A549 (cell line): Measurements from ENCODE around the gene PRDM10. TPM values are rescaled to one million over a fixed set of nuclear protein-coding genes. Genes with fewer than 3 reads are reported as not detected.

Experiments used
- ATAC-seq, 2 experiments: fragments of 200-7000 bp in 1 of 2; fragments of >200 bp in 1 of 2; cut with Nextera tagmentation in 1 of 2; cut with Tn5 transposase in 1 of 2; 3 replicates each; pipeline versions ENCODE4 v1.8.0 to v1.9.1; 2018 to 2020; ENCODE audit warnings: mild to moderate bottlenecking in 1 of 2, moderate library complexity in 1 of 2
- CTCF ChIA-PET: fragments of 300-600 bp; sonication (Branson Sonifier 250); formaldehyde crosslinking; extraction: SDS; loops from one replicate; lab custom pipeline; 2021; ENCODE audit warnings: antibody characterized with exemption, inconsistent platforms; lab: Yijun Ruan, JAX
- POLR2A ChIA-PET: fragments of 350-600 bp; formaldehyde crosslinking; extraction: SDS; loops from one replicate; lab custom pipeline; 2021; ENCODE audit warnings: antibody characterized with exemption, inconsistent platforms; lab: Yijun Ruan, JAX
- DNase-seq, 2 experiments: peaks; one replicate each; pipeline versions ENCODE4 v3.0.0 to v3.0.0-alpha.2; 2011 to 2016; ENCODE audit warnings: low read depth in 1 of 2, low spot score in 1 of 2
- FAIRE-seq: peaks from 2 replicates; lab custom pipeline; 2011; peaks lifted over from hg19 to GRCh38; lab: Jason Lieb, UNC
- H3K27ac ChIP-seq, 2 experiments: fragments of >200 bp; sonication (Bioruptor Twin); formaldehyde crosslinking; 3 replicates each; pipeline ENCODE4 v1.5.1; 2016 to 2017
- H3K4me1 ChIP-seq: fragments of >200 bp; sonication (Bioruptor Twin); formaldehyde crosslinking; 3 replicates; pipeline ENCODE4 v1.6.1; 2016
- H3K4me2 ChIP-seq: fragments of >200 bp; sonication (Bioruptor Twin); formaldehyde crosslinking; 3 replicates; pipeline ENCODE4 v1.6.1; 2016
- H3K4me3 ChIP-seq: fragments of >200 bp; sonication (Bioruptor Twin); formaldehyde crosslinking; 3 replicates; pipeline ENCODE4 v1.5.1; 2016
- H3K9me3 ChIP-seq: fragments of >200 bp; sonication (Bioruptor Twin); formaldehyde crosslinking; 3 replicates; pipeline ENCODE4 v1.6.1; 2016
- CBX8 ChIP-seq: fragments of 200-600 bp; sonication (generic); IDR thresholded peaks from 2 replicates; pipeline ENCODE4 v1.6.1; 2016
- CHD4 ChIP-seq: fragments of 200-600 bp; sonication (generic); IDR thresholded peaks from 2 replicates; pipeline ENCODE4 v1.6.1; 2016; ENCODE audit warnings: antibody characterized with exemption, mild to moderate bottlenecking, borderline replicate concordance
- EHMT2 ChIP-seq: fragments of 200-600 bp; sonication (generic); IDR thresholded peaks from 2 replicates; pipeline ENCODE4 v1.6.1; 2016; ENCODE audit warnings: antibody characterized with exemption, low read depth, mild to moderate bottlenecking, moderate library complexity
- FOSL2 ChIP-seq, 2 experiments: fragments of 450-650 bp in 1 of 2; fragments of >200 bp in 1 of 2; sonication (Bioruptor Twin) in 1 of 2; formaldehyde crosslinking; IDR thresholded peaks; 2 replicates each; pipeline versions ENCODE4 v1.5.0 to v1.6.1; 2016 to 2020; ENCODE audit warnings: mild to moderate bottlenecking in 1 of 2, moderate library complexity in 1 of 2
- GATA3 ChIP-seq: IDR thresholded peaks from 2 replicates; pipeline ENCODE4 v1.6.1; 2012; ENCODE audit warnings: borderline replicate concordance
- HOXB13 ChIP-seq: fragments of 250-450 bp; sonication (Bioruptor Pico); IDR thresholded peaks from 2 replicates; pipeline ENCODE4 v1.5.0; 2020; ENCODE audit warnings: low read depth, mild to moderate bottlenecking, moderate library complexity
- JUN ChIP-seq, 2 experiments: fragments of >200 bp; sonication (Bioruptor Twin); formaldehyde crosslinking; IDR thresholded peaks; 2 replicates in 1 of 2; 3 replicates in 1 of 2; pipeline ENCODE4 v1.6.1; 2016 to 2017
- MAFK ChIP-seq: fragments of 450-650 bp; IDR thresholded peaks from 2 replicates; pipeline ENCODE4 v1.6.1; 2014; ENCODE audit not compliant: partially characterized antibody
- MYC ChIP-seq: IDR thresholded peaks from 2 replicates; pipeline ENCODE4 v1.6.1; 2012; ENCODE audit warnings: mild to moderate bottlenecking, inconsistent platforms, low read length, improper control_type of control experiment, borderline replicate concordance
- NFE2L2 ChIP-seq: fragments of 150-350 bp; conservative IDR thresholded peaks from 2 replicates; pipeline ENCODE4 v1.6.1; 2014; ENCODE audit warnings: low read length
- NR3C1 ChIP-seq: fragments of >200 bp; sonication (Bioruptor Twin); formaldehyde crosslinking; IDR thresholded peaks from 3 replicates; pipeline ENCODE4 v1.6.1; 2017
- POLR2A ChIP-seq: IDR thresholded peaks from 2 replicates; pipeline ENCODE4 v1.6.1; 2012; ENCODE audit warnings: mild to moderate bottlenecking, low read length
- POLR2AphosphoS2 ChIP-seq: conservative IDR thresholded peaks from 2 replicates; pipeline ENCODE4 v1.6.1; 2012; ENCODE audit warnings: low read length, improper control_type of control experiment, inconsistent platforms
- RAD21 ChIP-seq, 2 experiments: fragments of >200 bp in 1 of 2; sonication (Bioruptor Twin) in 1 of 2; formaldehyde crosslinking in 1 of 2; IDR thresholded peaks in 1 of 2; conservative IDR thresholded peaks in 1 of 2; 2 replicates in 1 of 2; 3 replicates in 1 of 2; pipeline ENCODE4 v1.6.1; 2012 to 2018; ENCODE audit warnings: inconsistent platforms in 1 of 2
- RARB ChIP-seq: fragments of 250-450 bp; sonication (Bioruptor Pico); IDR thresholded peaks from 2 replicates; pipeline ENCODE4 v1.8.0; 2021; ENCODE audit warnings: mild to moderate bottlenecking, moderate library complexity
- RCOR1 ChIP-seq: fragments of 150-350 bp; IDR thresholded peaks from 2 replicates; pipeline ENCODE4 v1.6.1; 2014; ENCODE audit warnings: antibody characterized with exemption, low read length, low read depth
- RFX5 ChIP-seq: fragments of 450-650 bp; IDR thresholded peaks from 2 replicates; pipeline ENCODE4 v1.7.1; 2014; ENCODE audit warnings: antibody characterized with exemption, mild to moderate bottlenecking, moderate library complexity
- RNF2 ChIP-seq: fragments of 200-600 bp; sonication (generic); IDR thresholded peaks from 2 replicates; pipeline ENCODE4 v1.6.1; 2016; ENCODE audit warnings: low read depth, mild to moderate bottlenecking, antibody characterized with exemption, moderate library complexity, borderline replicate concordance
- ZFP36 ChIP-seq: fragments of 450-650 bp; IDR thresholded peaks from 2 replicates; pipeline ENCODE4 v1.6.1; 2014; ENCODE audit warnings: borderline replicate concordance; ENCODE audit not compliant: partially characterized antibody
- WGBS: methylation state at CpG from one replicate; pipeline ENCODE4 v1.1.6; 2017; ENCODE audit errors: missing lambda C conversion rate; 5-methylcytosine and 5-hydroxymethylcytosine counted together
- polyA plus RNA-seq, 4 experiments: library from polyadenylated mRNA; depleted of rRNA in 3 of 4; stranded (reverse); fragments of >200 nt; fragmentation: RNase III in 1 of 4; extraction: RNeasy Plus Mini Kit Qiagen cat#74134 plus additional on column Dnase treatment in 1 of 4; gene quantifications; 2 replicates in 3 of 4; 3 replicates in 1 of 4; pipeline ENCODE4 v1.2.3, GENCODE V29; 2011 to 2017
- TF ChIP-seq, protein P1 (sequence below): fragments of 150-350 bp; IDR thresholded peaks from 2 replicates; pipeline ENCODE4 v1.6.1; 2014; ENCODE audit warnings: low read depth, mild to moderate bottlenecking, low read length
- TF ChIP-seq, protein P2 (sequence below): fragments of 250-450 bp; sonication (Bioruptor Pico); IDR thresholded peaks from 2 replicates; pipeline ENCODE4 v1.5.0; 2021; ENCODE audit warnings: mild to moderate bottlenecking, moderate library complexity, borderline replicate concordance
- TF ChIP-seq, protein P3 (sequence below): fragments of >200 bp; sonication (Bioruptor Twin); formaldehyde crosslinking; IDR thresholded peaks from 3 replicates; pipeline ENCODE4 v1.5.1; 2016

Gene PRDM10
- polyA plus RNA-seq, 2 of the 4 experiments (the other 2 are of a cell fraction), result 3.1 to 4.0 TPM

DNA sequence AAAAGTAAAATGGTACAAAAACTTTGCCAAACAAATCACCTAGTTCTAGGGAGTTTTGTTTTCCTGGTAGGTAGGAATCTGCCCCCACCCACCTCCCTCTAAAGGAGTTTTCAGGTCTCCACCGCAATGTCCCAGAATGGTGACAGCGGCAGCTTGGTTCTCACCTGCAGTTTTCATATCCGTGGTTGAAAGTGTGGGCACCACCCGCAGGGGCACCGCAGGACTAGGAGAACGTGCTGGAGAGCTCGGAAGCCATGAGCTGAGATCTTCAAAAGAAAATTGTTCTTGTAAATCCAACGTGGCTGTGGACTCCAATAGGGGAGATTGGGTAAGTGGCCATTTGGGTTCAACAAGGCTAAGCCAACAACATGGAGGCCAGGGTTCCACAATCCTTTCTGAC lies 118.1 kb downstream of the PRDM10 start:
- Histone ChIP-seq H3K4me3 (no peak overlapping the region), H3K4me2 (no peak overlapping the region), H3K9me3 (no peaks in the 10 kb centered on the region), H3K27ac (no peak overlapping the region), H3K4me1 (no peaks in the 10 kb centered on the region)
- no peak for DNase-seq
- WGBS, result 84% methylated on average over 8 of the region's 8 CpGs
- ChIA-PET POLR2A (no interaction called here), CTCF (interaction anchor here (1.2 kb wide), 2 partner anchors 11 to 99 kb away, joined by 5 read pairs; no protein-coding TSS in a partner anchor)
- ATAC-seq, result no peak
- TF ChIP-seq POLR2A, result no peak
- no peak for TF ChIP-seq MAFK
- no peak for TF ChIP-seq RCOR1
- TF ChIP-seq, protein P1, sequence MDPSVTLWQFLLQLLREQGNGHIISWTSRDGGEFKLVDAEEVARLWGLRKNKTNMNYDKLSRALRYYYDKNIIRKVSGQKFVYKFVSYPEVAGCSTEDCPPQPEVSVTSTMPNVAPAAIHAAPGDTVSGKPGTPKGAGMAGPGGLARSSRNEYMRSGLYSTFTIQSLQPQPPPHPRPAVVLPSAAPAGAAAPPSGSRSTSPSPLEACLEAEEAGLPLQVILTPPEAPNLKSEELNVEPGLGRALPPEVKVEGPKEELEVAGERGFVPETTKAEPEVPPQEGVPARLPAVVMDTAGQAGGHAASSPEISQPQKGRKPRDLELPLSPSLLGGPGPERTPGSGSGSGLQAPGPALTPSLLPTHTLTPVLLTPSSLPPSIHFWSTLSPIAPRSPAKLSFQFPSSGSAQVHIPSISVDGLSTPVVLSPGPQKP, result no peak
- no peak for TF ChIP-seq NFE2L2
- TF ChIP-seq CBX8, result no peak
- no peak for TF ChIP-seq FOSL2 (IDR thresholded peaks at IDR 0.05)
- TF ChIP-seq FOSL2 (CRISPR knock-in tag; IDR thresholded peaks at IDR 0.05), result no peak
- TF ChIP-seq RFX5, result no peak
- no peak for TF ChIP-seq RARB (CRISPR knock-in tag)
- no peak for TF ChIP-seq ZFP36
- TF ChIP-seq RNF2, result no peak
- no peak for FAIRE-seq

DNA sequence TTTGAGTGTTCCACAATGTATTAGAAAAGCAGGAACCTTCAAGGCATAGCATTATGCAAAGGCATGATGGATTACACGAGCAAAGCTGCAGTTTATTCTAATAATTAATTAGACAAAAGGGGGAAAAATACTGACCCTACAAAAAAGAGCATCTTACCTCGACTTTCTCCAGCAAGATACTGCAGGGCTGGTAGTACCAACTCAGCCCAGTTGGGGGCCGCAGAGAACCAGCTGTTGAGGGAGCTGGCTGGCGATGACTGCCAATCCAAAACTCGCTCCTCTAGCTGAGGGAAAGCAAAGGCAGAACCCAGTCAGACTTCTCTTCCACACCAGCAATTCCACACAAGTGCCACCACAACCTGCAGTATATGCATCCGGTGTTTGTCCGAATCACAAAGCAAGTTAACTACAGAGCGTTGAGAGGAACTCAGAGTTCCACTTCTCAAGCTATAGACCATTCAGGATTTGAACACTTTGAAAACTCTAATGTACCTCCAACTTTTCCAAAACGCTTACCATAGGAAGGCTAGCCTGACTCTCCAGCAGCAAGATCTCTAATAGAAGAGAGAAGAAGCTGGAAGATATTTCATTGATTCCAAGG lies 121.0 kb downstream of the PRDM10 start:
- H3K4me3 ChIP-seq, result no peak overlapping the region
- no peak overlapping the region for H3K4me2 ChIP-seq
- POLR2A ChIA-PET, result interaction anchor here (1.0 to 1.2 kb wide), 3 partner anchors 14 to 250 kb away, joined by 3 read pairs; no protein-coding TSS in a partner anchor
- H3K9me3 ChIP-seq, result no peaks in the 10 kb centered on the region
- no peak overlapping the region for H3K27ac ChIP-seq
- 56% methylated on average over 8 of the region's 9 CpGs for WGBS
- H3K4me1 ChIP-seq, result no peaks in the 10 kb centered on the region
- ATAC-seq (peak; percentile 77 to 91; a peak in 5 of 6 replicates), DNase-seq (peak; percentile 27 to 51), FAIRE-seq (no peak)
- CTCF ChIA-PET, result interaction anchor here (0.8 to 3.1 kb wide), 12 partner anchors 8 to 971 kb away, joined by 3 to 12 read pairs (median 4); partner anchors contain the start of gene NFRKB
- TF ChIP-seq POLR2AphosphoS2, result no peak
- TF ChIP-seq RFX5, result no peak
- no peak for TF ChIP-seq HOXB13
- no peak for TF ChIP-seq EHMT2
- no peak for TF ChIP-seq GATA3
- TF ChIP-seq NR3C1, result no peak
- TF ChIP-seq RAD21 (conservative IDR thresholded peaks at IDR 0.05 in 1 of 2, IDR thresholded peaks at IDR 0.05 in 1 of 2), result peak; percentile 38 to 58; a peak in 4 of 5 replicates
- TF ChIP-seq FOSL2 (IDR thresholded peaks at IDR 0.05), result no peak
- TF ChIP-seq FOSL2 (CRISPR knock-in tag; IDR thresholded peaks at IDR 0.05), result no peak
- no peak for TF ChIP-seq JUN (IDR thresholded peaks at IDR 0.05)
- TF ChIP-seq, protein P2, sequence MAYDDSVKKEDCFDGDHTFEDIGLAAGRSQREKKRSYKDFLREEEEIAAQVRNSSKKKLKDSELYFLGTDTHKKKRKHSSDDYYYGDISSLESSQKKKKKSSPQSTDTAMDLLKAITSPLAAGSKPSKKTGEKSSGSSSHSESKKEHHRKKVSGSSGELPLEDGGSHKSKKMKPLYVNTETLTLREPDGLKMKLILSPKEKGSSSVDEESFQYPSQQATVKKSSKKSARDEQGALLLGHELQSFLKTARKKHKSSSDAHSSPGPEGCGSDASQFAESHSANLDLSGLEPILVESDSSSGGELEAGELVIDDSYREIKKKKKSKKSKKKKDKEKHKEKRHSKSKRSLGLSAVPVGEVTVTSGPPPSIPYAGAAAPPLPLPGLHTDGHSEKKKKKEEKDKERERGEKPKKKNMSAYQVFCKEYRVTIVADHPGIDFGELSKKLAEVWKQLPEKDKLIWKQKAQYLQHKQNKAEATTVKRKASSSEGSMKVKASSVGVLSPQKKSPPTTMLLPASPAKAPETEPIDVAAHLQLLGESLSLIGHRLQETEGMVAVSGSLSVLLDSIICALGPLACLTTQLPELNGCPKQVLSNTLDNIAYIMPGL, result no peak
- no peak for TF ChIP-seq CHD4
- no peak for TF ChIP-seq RCOR1
- TF ChIP-seq, protein P3, sequence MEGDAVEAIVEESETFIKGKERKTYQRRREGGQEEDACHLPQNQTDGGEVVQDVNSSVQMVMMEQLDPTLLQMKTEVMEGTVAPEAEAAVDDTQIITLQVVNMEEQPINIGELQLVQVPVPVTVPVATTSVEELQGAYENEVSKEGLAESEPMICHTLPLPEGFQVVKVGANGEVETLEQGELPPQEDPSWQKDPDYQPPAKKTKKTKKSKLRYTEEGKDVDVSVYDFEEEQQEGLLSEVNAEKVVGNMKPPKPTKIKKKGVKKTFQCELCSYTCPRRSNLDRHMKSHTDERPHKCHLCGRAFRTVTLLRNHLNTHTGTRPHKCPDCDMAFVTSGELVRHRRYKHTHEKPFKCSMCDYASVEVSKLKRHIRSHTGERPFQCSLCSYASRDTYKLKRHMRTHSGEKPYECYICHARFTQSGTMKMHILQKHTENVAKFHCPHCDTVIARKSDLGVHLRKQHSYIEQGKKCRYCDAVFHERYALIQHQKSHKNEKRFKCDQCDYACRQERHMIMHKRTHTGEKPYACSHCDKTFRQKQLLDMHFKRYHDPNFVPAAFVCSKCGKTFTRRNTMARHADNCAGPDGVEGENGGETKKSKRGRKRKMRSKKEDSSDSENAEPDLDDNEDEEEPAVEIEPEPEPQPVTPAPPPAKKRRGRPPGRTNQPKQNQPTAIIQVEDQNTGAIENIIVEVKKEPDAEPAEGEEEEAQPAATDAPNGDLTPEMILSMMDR, result peak; percentile 38
- no peak for TF ChIP-seq MYC
- TF ChIP-seq, all 56 proteins: peak for 2
